Measurements from ENCODE around the gene PORCN. TPM values are rescaled to one million over a fixed set of nuclear protein-coding genes. Genes with fewer than 3 reads are reported as not detected.

PORCN gene
- total RNA-seq, 4 donors from 2014 or later, result 8.4 to 16.9 (median 14.1) TPM

DNA sequence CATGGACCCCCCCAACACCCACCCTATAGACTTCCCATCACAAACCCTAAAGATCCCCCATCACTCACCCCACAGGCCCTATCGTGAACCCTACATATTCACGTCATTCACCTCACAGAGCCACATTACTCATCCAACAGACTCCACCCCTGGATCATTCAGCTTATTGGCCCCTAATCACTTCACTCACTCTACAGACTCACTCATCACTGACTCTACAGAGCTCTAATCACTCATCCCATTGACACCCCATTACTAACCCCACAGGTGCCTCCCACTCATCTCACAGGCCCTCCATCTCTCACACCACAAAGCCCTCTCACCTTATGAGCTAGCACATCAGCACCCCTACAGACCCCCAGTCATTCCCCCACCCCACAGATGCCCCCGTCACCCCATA is 24.4 kb downstream of the PORCN start:
- no peak for ATAC-seq (ENCODE audit: low FRiP score)
- TF ChIP-seq, protein P1, sequence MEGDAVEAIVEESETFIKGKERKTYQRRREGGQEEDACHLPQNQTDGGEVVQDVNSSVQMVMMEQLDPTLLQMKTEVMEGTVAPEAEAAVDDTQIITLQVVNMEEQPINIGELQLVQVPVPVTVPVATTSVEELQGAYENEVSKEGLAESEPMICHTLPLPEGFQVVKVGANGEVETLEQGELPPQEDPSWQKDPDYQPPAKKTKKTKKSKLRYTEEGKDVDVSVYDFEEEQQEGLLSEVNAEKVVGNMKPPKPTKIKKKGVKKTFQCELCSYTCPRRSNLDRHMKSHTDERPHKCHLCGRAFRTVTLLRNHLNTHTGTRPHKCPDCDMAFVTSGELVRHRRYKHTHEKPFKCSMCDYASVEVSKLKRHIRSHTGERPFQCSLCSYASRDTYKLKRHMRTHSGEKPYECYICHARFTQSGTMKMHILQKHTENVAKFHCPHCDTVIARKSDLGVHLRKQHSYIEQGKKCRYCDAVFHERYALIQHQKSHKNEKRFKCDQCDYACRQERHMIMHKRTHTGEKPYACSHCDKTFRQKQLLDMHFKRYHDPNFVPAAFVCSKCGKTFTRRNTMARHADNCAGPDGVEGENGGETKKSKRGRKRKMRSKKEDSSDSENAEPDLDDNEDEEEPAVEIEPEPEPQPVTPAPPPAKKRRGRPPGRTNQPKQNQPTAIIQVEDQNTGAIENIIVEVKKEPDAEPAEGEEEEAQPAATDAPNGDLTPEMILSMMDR (IDR thresholded peaks at IDR 0.05), result no peak
- no peak for DNase-seq (ENCODE audit: low spot score)

DNA sequence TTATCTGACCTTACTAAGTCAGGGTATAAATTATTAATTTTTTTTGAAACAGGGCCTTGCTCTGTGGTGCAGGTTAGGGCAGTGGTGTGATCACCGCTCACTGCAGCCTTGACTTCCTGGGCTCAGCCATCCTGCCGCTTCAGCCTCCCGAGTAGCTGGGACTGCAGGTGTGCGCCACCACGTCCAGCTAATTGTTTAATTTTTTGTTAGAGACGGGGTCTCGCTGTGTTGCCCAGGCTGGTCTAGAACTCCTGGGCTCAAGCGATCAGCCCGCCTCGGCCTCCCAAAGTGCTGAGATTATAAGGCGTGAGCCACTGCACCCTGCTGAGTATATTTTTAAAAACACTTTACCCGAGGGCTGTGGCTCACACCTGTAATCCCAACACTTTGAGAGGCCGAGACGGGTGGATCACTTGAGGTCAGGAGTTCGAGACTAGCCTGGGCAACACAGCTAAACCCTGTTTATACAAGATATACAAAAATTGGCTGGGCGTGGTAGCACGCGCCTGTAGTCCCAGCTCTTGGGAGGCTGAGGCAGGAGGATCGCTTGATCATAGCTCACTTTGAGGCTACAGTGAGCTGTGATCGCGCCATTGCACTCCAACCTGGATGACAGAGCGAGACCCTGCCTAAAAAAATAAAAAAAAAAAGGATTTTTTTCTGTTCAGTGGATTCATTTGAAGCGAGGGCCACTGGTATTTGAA is 30.0 kb downstream of the PORCN start:
- ATAC-seq (ENCODE audit: low FRiP score) (no peak), DNase-seq (ENCODE audit: low spot score) (no peak)
- TF ChIP-seq, protein P1 (IDR thresholded peaks at IDR 0.05), result no peak

DNA sequence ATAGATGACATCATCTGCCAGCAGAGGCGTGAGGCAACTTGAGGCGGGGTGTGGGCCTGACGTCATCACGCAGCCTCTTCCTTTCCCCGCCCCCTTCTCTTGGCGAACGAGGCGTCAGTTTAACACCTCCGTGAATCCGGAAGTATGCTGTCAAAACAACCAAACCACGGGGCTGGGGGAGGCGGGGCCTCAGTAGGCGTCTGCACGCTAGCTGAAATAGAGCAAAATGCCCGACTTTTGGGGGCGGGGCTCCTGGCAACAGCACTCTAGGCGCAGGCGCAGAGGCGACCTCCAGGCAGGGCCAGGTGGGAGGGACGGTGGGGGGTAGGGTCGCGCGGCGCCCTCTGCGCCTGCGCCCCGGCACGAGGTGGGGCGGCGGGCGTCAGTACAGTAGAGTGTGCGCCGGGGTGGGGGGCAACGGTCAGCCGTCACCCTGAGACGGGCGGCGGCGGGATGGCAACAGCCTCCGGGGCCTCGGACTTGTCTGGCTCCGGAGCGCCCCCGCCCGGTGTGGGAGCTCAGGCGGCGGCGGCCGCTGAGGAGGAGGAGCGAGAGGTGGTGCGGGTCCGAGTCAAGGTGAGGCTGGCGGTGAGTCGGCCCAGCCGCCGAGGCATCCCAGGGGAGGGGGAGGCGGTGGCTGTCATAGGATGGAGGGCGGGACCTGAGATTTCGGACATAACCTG is 30.7 kb downstream of the PORCN start, which contains the start of gene TBC1D25:
Gene TBC1D25 (plus strand): TSS at position 370 of the 683 bp plus-strand sequence. CDS start 84 bp downstream, at position 454.
- DNase-seq (ENCODE audit: low spot score) (peak; percentile 77), ATAC-seq (ENCODE audit: low FRiP score) (peak; percentile 96)
- TF ChIP-seq, protein P1 (IDR thresholded peaks at IDR 0.05), result no peak

DNA sequence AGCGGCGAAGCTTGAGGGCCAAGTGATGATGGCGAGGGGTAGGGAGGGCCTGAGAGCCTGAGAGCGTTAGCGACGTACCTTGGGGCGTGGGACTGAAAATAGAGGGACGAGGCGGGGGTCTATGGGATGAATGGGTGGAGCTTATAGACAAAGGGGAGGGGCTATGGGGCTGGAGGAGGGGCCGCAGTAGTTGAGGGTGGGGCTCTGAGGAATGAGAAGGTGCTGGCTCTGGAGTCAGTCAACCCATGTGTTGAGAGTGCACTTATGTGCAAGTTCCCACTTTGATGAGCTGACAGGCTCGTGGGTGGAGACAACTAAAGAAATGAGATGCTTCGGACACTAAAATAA is 31.2 kb downstream of the PORCN start:
- ATAC-seq (ENCODE audit: low FRiP score) (peak; percentile 85), DNase-seq (ENCODE audit: low spot score) (no peak)
- TF ChIP-seq, protein P1 (IDR thresholded peaks at IDR 0.05), result no peak

DNA sequence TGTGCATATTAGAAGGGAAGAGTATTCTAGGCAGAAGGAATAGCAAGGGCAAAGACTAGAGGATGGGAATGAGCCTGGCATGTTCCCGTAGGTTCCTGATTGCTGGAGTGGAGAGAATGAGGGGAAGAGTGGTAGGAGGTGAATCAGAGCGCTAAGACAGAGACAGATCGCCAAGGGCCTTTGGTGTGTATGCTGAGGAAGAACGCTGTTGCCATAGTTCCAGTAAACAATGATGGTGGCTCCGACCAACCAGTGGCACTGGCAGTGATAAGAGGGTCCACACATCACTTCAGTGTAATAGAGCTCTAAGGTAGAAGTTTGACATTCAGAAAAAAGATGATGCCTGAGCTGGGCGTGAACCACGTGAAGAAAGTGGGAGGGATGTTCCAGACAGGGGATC is 31.7 kb downstream of the PORCN start:
- TF ChIP-seq, protein P1 (IDR thresholded peaks at IDR 0.05), result no peak
- no peak for ATAC-seq (ENCODE audit: low FRiP score)
- no peak for DNase-seq (ENCODE audit: low spot score)

DNA sequence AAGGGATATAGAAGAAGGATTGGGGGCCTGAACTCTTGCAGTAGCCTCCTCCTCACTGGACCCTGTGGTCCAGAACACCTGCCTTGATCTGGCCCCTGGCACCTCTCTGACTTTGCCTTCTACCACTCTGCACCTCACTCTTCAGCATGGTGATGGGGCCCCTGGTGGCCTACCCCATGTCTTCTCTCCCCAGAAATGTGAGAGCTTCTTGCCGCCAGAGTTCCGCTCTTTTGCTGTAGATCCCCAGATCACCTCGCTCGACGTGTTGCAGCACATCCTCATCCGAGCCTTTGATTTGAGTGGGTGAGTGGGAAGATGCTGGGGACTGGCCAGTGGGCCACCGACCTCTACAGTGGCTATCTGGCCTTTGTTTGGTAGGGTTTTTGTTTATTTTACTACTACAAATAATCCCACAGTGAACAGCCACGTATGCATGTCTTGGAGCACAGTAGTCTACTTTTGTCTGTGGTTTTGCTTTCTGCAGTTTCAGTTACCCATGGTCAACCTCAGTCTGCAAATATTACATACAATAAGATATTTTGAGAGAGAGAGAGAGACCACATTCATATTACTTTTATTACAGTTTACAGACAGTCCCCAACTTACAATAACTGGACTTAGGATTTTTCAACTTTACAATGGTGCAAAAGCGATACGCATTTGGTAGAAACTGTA is 32.5 kb downstream of the PORCN start:
- no peak for DNase-seq (ENCODE audit: low spot score)
- TF ChIP-seq, protein P1 (IDR thresholded peaks at IDR 0.05), result no peak
- ATAC-seq (ENCODE audit: low FRiP score), result no peak
